Stimulated activated CD8-positive, alpha-beta memory T cell treated with anti-CD3 and anti-CD28 coated beads, Interleukin-4, amount 100 ng/mL, for 1 hour (primary cell): Measurements from ENCODE around the gene CRADD.
"Not testable (repeated sequence)": the region's sequence is repeated elsewhere in the genome, so short reads cannot be mapped to it uniquely, and the experiment has no call there.

Experiments used
- DNase-seq, 2 donors: peaks; one replicate each; pipeline ENCODE4 v3.0.0-alpha.2; 2020; ENCODE audit warnings: low read depth in 2 of 2, low spot score in 1 of 2

Gene CRADD

GRCh38 chr12:93782853-93783252, 105.7 kb downstream of the CRADD start:
- no peak for DNase-seq

- no peak for DNase-seq
Observed at GRCh38 chr12:93783832-93784231, 106.7 kb downstream of the CRADD start.

DNA sequence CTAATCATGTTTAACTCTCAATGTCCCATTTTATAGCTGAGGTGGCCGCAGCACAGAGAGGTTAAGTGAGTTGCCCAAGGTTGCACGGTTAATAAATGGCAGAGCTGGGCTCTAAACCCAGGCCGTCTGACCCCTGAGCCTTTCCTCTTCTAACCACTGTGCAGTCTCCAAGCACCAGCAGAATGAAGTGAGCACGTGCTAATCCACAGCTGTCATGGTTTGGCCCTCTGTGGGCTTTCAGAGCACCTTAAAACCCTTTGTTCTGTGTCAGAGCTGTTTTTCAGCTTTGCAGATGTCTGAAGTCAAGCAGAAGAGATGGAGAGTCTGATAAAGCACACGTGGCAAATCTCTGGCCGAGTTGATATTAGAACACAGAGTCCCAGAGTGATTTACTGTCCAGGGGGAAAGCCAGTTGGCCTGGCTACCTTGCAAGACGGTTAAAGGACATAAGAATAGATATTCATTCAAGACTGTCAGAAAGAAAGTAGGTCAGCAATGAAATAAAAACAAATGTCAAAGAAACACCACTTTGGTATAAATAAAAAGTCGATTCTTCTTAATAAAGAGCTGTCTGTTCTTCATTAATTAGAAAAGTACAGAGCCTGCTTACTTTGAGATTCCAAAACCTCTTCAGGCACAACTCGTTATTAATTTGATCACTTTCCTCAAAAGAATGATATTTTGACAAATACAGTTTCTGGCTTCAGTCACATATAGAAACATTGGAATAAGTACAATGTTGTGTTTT, 107.3 kb downstream of the CRADD start:
- DNase-seq: no peak

- DNase-seq: peak in 1 of 2 donors; percentile 17
Observed at GRCh38 chr12:93785249-93786010, 108.3 kb downstream of the CRADD start.

GRCh38 chr12:93786656-93787397, 109.7 kb downstream of the CRADD start:
- DNase-seq: no peak

GRCh38 chr12:93788853-93789252, 111.7 kb downstream of the CRADD start:
- no peak for DNase-seq

DNA sequence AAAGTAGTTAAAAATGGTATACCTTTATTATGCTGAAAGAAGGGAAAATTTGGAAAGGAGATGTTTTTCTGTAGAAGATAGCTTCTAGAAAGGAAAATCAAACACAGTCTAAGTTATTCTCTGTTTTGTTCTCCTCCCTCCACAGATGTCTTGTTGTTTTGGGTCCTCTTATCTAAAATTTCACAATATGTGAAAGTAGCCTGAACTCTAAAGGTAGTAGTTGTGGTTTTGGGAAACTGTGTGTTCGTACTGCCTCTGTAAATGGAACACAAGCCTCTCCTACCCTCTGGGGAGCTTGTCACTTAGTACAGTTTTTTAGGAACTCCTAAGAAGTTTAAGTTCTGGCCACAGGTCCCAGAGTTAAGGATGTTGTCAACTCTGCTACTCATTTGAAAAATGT, 112.6 kb downstream of the CRADD start:
- DNase-seq: no peak

GRCh38 chr12:93790472-93791152, 113.4 kb downstream of the CRADD start:
- DNase-seq: no peak

DNA sequence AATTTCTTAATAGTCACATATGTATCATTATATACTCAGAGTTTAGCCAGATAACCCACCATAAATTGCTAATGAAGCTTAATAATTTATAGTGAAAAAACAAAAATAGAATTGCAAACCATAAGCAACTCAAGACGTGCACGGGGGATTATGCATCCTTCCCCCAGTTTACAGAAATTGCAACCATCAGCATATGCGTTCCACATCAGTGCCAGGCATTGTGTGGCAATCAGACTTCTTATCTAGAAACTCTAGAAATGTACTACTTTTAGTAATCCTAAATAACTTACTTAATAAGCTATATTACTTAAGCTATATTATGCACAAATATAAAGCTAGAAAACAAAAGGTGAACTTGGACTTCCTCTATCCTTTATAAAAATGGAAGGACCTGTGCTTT, 115.8 kb downstream of the CRADD start:
- no peak for DNase-seq

DNA sequence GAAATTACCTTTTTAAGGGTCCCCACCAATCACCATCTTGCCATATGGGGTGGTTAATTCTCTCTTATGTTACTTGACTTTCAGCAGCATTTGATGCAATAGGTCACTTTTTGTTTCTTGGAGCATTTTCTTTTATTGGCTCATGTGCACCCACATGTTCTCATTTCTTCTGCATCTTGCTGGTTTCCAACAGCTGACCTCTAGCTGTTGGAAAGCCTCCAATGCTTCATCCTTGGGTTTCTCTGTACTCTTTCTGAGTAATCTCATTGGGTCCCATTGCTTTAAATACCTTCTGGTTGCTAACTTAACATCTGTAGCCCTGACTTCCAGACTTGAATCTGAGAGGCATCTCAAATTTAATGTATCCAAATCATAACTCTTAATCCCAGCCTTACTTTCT, 116.8 kb downstream of the CRADD start:
- DNase-seq: no peak

GRCh38 chr12:93794738-93795137, 117.6 kb downstream of the CRADD start:
- no peak for DNase-seq

GRCh38 chr12:93795352-93795751, 118.2 kb downstream of the CRADD start:
- no peak for DNase-seq

DNA sequence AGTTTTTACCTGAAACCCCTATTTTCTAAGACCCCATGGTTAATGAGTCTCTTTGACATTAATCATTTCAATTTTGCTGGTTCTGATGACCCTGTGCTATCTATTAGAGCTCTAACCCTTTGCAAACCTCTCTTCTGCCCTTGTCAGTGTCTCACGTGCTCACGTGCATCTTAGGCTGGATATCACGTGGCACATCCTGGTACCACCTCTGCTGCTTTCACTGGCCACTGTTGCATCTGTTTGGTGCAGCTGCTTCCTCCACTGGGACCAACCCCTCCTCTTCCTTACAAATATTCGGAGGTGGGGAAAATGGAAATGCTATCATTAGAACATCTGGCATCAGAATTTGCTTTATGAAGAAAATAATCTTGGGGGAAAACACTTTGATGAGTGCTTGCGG, 119.6 kb downstream of the CRADD start:
- DNase-seq: no peak

DNA sequence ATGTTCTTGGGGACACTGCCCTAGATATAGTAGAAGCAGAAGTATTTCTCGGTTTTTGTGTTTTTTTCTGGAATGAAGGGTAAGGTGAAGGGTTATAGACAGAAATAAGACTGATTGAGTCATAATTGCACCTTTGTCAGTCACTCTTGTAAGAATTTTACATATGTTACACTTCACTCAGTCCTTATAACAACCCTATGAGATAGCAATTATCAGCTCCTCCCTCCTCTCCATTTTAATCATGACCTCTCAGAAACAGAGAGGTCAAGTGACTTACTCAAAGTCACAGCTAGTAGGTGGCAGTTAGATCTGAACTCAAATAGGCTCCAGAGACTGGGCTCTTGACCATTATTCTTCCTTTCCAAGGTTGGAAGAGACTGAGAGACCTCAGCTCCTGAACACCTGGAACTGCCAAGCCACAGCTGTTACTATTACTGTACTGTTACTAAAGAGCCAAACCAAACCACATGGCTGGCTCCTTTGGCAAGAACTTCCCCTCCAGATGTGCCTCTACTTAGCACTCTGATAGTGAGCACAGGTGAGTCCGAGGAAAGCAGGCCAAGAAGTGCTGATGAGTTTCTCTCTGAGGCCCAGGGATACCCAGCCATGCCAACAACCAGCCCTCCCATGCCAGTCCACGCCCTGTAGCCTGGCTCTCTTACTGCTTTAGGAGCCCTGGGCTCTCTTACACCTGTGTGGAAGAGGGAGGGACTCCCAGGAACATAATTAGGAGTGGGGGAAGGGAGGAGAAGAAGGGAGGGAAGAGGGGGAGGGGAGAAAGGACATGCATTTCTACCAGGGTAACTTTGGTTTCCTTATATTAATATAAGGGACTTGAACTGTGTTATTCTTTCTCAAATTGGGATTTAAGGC, 121.3 kb downstream of the CRADD start:
- DNase-seq: no peak

- not testable (repeated sequence) for DNase-seq
Observed at GRCh38 chr12:93801666-93802065, 124.5 kb downstream of the CRADD start.

DNA sequence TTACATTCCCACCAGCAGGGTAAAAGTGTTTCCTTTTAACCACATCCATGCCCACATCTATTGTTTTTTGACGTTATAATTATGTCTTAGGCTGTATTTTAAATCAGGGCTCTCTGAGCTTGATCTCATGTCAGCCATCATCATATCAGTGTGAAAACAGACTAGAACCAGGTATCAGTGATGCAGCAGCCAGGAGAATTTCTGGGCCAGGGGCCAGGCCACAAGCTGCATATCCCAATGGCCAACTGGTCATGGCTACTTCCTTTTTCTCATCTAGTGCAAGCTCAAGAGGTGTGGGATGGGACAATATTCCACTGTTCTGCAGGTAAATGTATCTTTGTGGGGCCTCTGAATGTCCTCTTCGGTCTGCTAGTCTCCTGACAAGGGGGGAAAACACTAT, 125.1 kb downstream of the CRADD start:
- DNase-seq: no peak

- DNase-seq: no peak
Observed at GRCh38 chr12:93802698-93803423, 125.7 kb downstream of the CRADD start.

GRCh38 chr12:93803424-93803807, 126.2 kb downstream of the CRADD start:
- no peak for DNase-seq

DNA sequence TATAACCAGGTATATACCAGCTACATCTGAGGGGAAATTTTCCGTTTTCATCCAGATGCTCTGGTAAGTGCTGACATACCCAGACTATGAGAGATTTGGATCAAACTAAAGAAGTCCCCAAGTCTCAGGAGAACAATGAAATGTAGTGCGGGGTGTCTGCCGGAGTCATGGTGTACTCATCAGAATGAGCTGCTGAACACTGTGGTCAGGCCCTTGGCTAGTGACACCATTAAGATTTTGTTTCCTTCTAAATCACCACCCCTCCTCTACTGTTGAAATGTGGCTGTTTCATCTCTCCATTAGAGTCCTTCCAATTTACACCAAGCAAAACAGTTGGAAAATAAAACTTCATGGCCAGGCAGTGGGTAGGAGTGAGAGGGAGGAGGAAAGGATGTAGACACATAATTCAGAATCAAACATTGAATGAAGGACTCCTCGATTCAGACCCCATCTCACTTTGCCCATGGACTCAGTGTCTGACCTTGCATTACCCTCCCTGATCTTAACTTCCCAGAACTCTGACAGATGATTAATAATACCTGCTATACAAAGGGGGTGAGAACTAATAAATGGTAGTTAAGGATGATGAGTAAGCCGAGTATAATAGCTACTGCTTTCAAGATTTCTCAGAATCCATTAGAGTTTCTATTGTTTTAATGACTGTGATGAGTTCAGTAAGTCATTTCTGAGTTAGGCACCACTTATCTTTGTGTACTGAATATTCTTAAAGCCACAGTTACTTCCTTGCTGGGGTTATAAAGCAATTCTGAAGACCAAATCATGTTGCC, 127.4 kb downstream of the CRADD start:
- no peak for DNase-seq
